ENCODE measurements around the gene CFAP221.

DNA sequence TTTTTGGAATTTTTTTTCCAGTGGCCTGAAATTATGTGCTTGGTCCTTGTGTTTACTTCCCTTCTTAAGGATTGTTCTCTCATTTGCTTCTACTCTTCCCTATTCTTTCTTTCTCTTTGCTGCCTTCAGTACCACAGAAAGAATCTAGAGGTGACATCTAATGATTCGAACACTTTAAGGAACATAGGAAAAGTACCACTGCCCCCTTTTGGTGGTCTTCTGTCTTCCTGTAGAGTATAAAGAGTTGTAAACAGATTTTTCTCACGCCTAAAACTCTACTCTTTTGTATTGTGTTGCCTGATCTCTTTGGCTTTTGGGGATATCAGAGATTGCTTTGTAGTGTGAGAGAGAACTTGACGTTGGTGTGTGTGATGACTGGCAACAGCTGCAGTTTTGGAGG lies 13.0 kb upstream of the CFAP221 start:
- no peak for TF ChIP-seq TAF1 (IDR thresholded peaks at IDR 0.05; ENCODE audit: borderline replicate concordance, insufficient read depth, low read length)
- TF ChIP-seq POLR2AphosphoS5 (IDR thresholded peaks at IDR 0.05; ENCODE audit: low read depth, low read length) = no peak
- TF ChIP-seq SIN3A (IDR thresholded peaks at IDR 0.05; ENCODE audit: borderline replicate concordance, insufficient read depth, low read length) = no peak
- TF ChIP-seq, protein P1, sequence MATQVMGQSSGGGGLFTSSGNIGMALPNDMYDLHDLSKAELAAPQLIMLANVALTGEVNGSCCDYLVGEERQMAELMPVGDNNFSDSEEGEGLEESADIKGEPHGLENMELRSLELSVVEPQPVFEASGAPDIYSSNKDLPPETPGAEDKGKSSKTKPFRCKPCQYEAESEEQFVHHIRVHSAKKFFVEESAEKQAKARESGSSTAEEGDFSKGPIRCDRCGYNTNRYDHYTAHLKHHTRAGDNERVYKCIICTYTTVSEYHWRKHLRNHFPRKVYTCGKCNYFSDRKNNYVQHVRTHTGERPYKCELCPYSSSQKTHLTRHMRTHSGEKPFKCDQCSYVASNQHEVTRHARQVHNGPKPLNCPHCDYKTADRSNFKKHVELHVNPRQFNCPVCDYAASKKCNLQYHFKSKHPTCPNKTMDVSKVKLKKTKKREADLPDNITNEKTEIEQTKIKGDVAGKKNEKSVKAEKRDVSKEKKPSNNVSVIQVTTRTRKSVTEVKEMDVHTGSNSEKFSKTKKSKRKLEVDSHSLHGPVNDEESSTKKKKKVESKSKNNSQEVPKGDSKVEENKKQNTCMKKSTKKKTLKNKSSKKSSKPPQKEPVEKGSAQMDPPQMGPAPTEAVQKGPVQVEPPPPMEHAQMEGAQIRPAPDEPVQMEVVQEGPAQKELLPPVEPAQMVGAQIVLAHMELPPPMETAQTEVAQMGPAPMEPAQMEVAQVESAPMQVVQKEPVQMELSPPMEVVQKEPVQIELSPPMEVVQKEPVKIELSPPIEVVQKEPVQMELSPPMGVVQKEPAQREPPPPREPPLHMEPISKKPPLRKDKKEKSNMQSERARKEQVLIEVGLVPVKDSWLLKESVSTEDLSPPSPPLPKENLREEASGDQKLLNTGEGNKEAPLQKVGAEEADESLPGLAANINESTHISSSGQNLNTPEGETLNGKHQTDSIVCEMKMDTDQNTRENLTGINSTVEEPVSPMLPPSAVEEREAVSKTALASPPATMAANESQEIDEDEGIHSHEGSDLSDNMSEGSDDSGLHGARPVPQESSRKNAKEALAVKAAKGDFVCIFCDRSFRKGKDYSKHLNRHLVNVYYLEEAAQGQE (IDR thresholded peaks at IDR 0.05; ENCODE audit: insufficient read depth in 1 of 2, low read depth in 2 of 2, low read length in 2 of 2) = no peak

Measured in PFSK-1 (cell line).